OCI-LY1 (cell line): ENCODE measurements around the gene ELFN2.

Source experiments
- CTCF ChIP-seq: fragments of 200-600 bp; sonication (generic), shearing (Covaris generic); IDR thresholded peaks from 2 replicates; pipeline ENCODE4 v1.5.1; 2017; ENCODE audit warnings: mild to moderate bottlenecking, antibody characterized with exemption, low read length, moderate library complexity, mixed read lengths
- EZH2 ChIP-seq: fragments of 200-600 bp; sonication (generic), shearing (Covaris generic); IDR thresholded peaks from 2 replicates; pipeline ENCODE4 v1.8.0; 2017; ENCODE audit warnings: borderline replicate concordance, mixed run types, mild to moderate bottlenecking, antibody characterized with exemption, low read length, moderate library complexity, mixed read lengths

- TF ChIP-seq CTCF: no peak
- TF ChIP-seq EZH2: no peak
These were observed 80.8 kb downstream of the ELFN2 start for GRCh38 chr22:37346505-37346895.
